Measurements from ENCODE around the gene PTTG1. TPM values are rescaled to one million over a fixed set of nuclear protein-coding genes. Genes with fewer than 3 reads are reported as not detected.

Gene PTTG1
- total RNA-seq, 1 experiment from 2014 or later: 245 TPM

GRCh38 chr5:160382346-160382745 is 39.3 kb upstream of the PTTG1 start:
- Histone ChIP-seq H4K20me1 (ENCODE audit: low read length) (no peaks in the 10 kb centered on the region), H3K9ac (ENCODE audit: low read length) (no peak overlapping the region), H3K79me2 (ENCODE audit: low read length) (no peaks in the 10 kb centered on the region), H3K9me3 (ENCODE audit: low read length) (no peaks in the 10 kb centered on the region; the same call in 1 of the 2 replicates), H3K27ac (ENCODE audit: low read length) (no peak overlapping the region), H3K4me3 (ENCODE audit: low read length) (no peak overlapping the region), H2AFZ (ENCODE audit: low read length) (no peak overlapping the region), H3K9me2 (replicated peaks; ENCODE audit: low read length) (no peaks in the 10 kb centered on the region), H3K4me1 (ENCODE audit: insufficient read depth, low read length) (no peaks in the 10 kb centered on the region), H3F3A (ENCODE audit: low read length, unreplicated experiment) (no peaks in the 10 kb centered on the region), H3K27me3 (ENCODE audit: low read length) (no peaks in the 10 kb centered on the region), H3K4me2 (ENCODE audit: low read length) (no peak overlapping the region), H3K36me3 (ENCODE audit: low read depth, low read length) (no peaks in the 10 kb centered on the region)
- ATAC-seq (no peak), DNase-seq (no peak)
- no TSS peak for BruUV-seq (replicated peaks)
- intact Hi-C loops (cut with micrococcal nuclease): no loop called here
- CTCF ChIA-PET: no interaction called here
- POLR2A ChIA-PET (ENCODE audit: unreplicated experiment): no interaction called here
- TF ChIP-seq EZH2 (IDR thresholded peaks at IDR 0.05; ENCODE audit: low read length, unreplicated experiment) (no peak), EZH2phosphoT487 (IDR thresholded peaks at IDR 0.05; ENCODE audit: borderline replicate concordance, low read length) (no peak), CTCF (conservative IDR thresholded peaks at IDR 0.05; ENCODE audit: low read depth, low read length) (no peak)

- ChIA-PET CTCF (no interaction called here), POLR2A (ENCODE audit: unreplicated experiment) (no interaction called here)
- Histone ChIP-seq H3K27me3 (ENCODE audit: low read length) (no peaks in the 10 kb centered on the region), H3K9me2 (replicated peaks; ENCODE audit: low read length) (no peaks in the 10 kb centered on the region), H3K36me3 (ENCODE audit: low read depth, low read length) (no peaks in the 10 kb centered on the region), H3K27ac (ENCODE audit: low read length) (no peak overlapping the region), H4K20me1 (ENCODE audit: low read length) (no peaks in the 10 kb centered on the region), H3K4me2 (ENCODE audit: low read length) (no peak overlapping the region), H3K4me3 (ENCODE audit: low read length) (no peak overlapping the region), H2AFZ (ENCODE audit: low read length) (no peak overlapping the region), H3K4me1 (ENCODE audit: insufficient read depth, low read length) (no peaks in the 10 kb centered on the region), H3F3A (ENCODE audit: low read length, unreplicated experiment) (no peaks in the 10 kb centered on the region), H3K9ac (ENCODE audit: low read length) (no peak overlapping the region), H3K79me2 (ENCODE audit: low read length) (no peaks in the 10 kb centered on the region), H3K9me3 (ENCODE audit: low read length) (peaks cover 8% of the 10 kb centered on the region)
- BruUV-seq (replicated peaks): no TSS peak
- ATAC-seq: no peak
- intact Hi-C loops (cut with micrococcal nuclease): no loop called here
- no peak for DNase-seq
- TF ChIP-seq EZH2phosphoT487 (IDR thresholded peaks at IDR 0.05; ENCODE audit: borderline replicate concordance, low read length) (no peak), EZH2 (IDR thresholded peaks at IDR 0.05; ENCODE audit: low read length, unreplicated experiment) (no peak), CTCF (conservative IDR thresholded peaks at IDR 0.05; ENCODE audit: low read depth, low read length) (no peak)
Measured at GRCh38 chr5:160384681-160385080, 37.0 kb upstream of the PTTG1 start.

DNA sequence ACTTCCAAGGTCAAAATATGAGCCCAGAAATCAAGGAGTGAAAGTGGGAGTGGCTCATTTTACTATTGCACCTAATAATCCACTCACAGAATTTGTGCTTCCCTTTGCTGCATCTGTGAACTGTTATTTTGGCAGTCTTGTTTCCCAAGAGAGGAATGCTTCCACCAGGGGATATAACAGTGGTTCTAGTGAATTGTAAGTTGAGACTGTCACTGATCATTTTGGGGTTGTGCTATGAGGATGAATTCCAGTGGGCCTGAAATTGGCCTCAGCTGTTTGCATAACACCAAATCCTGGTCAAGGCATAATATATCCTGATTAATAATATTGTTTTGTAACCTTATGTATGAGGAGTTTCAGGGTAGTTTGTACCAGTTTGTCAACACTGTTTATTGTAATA is 36.2 kb upstream of the PTTG1 start:
- Histone ChIP-seq H4K20me1 (ENCODE audit: low read length) (no peaks in the 10 kb centered on the region), H2AFZ (ENCODE audit: low read length) (no peak overlapping the region), H3F3A (ENCODE audit: low read length, unreplicated experiment) (no peaks in the 10 kb centered on the region), H3K9ac (ENCODE audit: low read length) (no peak overlapping the region), H3K9me3 (ENCODE audit: low read length) (peaks cover 8% of the 10 kb centered on the region), H3K4me2 (ENCODE audit: low read length) (no peak overlapping the region), H3K4me1 (ENCODE audit: insufficient read depth, low read length) (no peaks in the 10 kb centered on the region), H3K4me3 (ENCODE audit: low read length) (no peak overlapping the region), H3K27me3 (ENCODE audit: low read length) (no peaks in the 10 kb centered on the region), H3K9me2 (replicated peaks; ENCODE audit: low read length) (no peaks in the 10 kb centered on the region), H3K27ac (ENCODE audit: low read length) (no peak overlapping the region), H3K36me3 (ENCODE audit: low read depth, low read length) (no peaks in the 10 kb centered on the region), H3K79me2 (ENCODE audit: low read length) (no peaks in the 10 kb centered on the region)
- ChIA-PET CTCF (no interaction called here), POLR2A (ENCODE audit: unreplicated experiment) (no interaction called here)
- no peak for DNase-seq
- TF ChIP-seq EZH2 (IDR thresholded peaks at IDR 0.05; ENCODE audit: low read length, unreplicated experiment) (no peak), CTCF (conservative IDR thresholded peaks at IDR 0.05; ENCODE audit: low read depth, low read length) (no peak), EZH2phosphoT487 (IDR thresholded peaks at IDR 0.05; ENCODE audit: borderline replicate concordance, low read length) (no peak)
- intact Hi-C loops (cut with micrococcal nuclease): no loop called here
- BruUV-seq (replicated peaks): no TSS peak
- ATAC-seq: no peak

Data from PC-3 (cell line).